ENCODE data around the gene DCAKD.
"Not testable (repeated sequence)": the region's sequence is repeated elsewhere in the genome, so short reads cannot be mapped to it uniquely, and the experiment has no call there.

Gene DCAKD

DNA sequence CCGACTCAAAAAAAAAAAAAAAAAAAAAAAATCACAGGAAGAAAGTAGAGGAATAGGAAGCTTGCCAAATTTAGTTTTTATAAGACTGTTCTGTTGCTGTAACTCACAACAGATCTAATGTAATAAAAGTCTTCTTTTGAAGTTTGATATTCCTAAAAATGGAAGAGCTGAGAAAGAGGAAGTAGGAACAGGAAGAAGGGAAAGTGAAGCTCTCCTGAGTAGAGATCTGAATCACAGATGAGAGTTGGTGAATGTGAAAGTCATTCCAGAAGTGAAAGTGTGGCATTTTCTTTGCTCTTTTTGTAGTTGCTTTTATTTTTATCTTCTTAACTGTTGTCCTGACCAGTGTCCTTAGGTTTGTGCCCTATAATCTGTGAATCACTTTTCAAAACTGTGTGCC lies 11.8 kb upstream of the DCAKD start:
- peak; percentile 54 for DNase-seq

DNA sequence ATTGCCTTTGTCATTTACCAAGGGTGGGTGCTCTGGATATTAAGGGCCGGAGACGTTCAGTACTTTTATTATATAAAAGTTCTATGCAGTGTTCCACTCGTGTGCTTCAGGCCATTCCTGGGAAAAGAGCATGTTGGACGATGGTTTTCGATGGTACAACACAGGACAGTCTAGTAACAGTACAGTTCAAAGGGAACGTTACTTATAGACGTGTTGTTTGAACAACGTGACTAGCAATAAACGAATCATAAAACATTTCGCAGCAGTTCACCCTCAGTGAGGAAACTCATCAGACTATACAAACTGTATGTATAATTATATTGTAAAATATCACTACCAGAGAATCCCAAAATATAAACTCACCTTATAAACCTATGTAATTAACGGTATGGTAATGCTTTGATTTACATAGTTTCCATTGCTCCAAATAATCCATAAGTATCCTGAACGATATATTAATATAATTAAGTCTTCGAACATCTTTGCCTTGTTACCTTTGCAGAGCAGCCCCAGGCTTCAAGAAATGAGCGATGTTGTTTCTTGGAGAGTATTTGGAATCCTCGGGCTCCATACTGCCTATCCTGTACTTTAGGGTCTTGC lies 10.3 kb upstream of the DCAKD start:
- no peak for DNase-seq

DNA sequence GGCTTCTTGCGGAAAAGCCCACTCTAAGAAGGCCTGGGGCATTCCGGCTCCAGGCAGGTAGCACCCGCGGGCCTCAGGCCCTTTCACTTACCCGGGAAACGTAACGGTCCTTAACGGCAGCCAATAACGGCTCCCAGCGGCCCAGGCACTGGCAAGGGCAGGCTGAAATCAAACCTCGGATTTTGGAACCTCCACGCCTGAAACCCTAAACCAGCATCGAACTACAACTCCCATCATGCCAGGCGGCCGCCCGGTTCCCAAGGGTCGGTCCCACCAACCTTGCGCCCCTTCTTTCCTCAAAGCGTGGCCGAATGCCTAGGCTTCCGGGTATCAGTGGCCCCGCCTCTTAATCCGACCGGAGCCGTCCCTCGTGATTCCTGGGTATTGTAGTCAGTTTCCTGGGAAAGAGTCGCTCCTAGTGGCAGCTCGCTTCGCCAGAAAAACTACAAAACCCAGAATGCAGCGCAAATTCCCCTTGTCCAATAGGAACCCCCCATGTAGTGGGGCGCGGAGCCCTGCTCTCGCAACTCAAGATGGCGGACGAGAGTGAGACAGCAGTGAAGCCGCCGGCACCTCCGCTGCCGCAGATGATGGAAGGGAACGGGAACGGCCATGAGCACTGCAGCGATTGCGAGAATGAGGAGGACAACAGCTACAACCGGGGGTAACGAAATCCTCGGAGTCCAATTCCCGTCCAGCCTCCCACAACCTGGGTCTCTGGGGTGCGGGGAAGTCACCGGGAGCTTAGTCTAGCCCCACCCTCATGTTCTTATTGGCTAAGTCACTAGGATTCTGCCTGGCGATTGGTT lies 9.6 kb upstream of the DCAKD start, which contains the start of gene NMT1:
Gene NMT1, plus strand, starts transcription at position 521 of the 809 bp plus-strand sequence. Its CDS starts 13 bp downstream, at position 534.
- peak; percentile 99 for DNase-seq

DNA sequence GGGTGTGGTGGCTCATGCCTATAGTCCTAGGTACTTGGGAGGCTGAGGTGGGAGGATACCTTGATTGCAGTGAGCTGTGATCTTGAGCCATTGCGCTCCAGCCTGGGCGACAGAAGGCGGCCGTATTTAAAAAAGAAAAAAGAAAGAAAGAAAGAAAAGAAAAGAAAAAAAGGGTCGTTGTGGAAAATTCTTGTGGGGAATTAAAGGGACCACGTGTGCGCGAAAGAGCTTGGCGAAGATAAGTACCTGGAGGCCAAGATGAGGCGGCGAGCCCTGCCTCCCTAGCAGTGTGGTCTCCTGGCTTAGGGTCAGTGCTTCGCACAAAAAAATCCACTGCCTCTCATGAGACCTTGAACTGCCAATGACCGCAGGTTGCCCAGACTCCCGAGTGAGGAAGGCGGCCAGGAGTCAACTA lies 9.0 kb upstream of the DCAKD start:
- DNase-seq, result no peak

DNA sequence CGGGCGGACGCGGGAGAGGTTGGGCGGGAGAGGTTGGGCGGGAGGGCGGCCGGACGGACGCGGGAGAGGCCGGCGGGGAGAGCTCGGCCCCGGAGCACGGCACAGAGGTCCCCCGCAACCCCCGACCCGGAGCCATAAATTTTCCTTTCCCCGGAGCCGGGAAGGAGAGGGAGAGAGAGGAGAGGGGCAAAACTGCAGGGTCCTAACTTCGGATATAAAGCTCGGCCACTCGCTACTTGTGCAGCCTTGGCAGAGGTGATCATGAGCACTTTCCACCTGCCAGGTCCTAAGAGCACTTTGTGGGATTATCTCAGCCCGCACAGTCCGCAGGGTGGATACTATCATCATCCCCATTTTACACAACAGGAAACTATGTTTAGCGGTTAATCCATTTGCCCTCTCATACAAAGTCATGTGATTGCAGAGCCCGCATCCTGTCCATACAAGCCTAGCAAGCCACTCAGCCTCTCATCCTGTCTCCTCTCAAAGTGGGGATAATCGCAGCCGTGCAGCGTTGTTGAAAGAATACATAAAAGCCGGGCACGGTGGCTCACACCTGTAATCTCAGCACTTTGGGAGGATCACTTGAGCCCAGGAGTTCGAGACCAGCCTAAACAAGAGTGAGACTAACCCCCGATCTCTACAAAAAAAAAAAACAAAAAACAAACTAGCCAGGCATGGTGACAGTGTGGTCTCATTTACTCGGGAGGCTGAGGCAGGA lies 780 bp upstream of the DCAKD start:
- peak; percentile 88 for DNase-seq

DNA sequence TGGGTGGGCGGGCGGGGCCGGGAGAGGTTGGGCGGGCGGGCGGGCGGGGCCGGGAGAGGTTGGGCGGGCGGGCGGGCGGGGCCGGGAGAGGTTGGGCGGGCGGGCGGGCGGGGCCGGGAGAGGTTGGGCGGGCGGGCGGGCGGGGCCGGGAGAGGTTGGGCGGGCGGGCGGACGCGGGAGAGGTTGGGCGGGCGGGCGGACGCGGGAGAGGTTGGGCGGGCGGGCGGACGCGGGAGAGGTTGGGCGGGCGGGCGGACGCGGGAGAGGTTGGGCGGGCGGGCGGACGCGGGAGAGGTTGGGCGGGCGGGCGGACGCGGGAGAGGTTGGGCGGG lies 254 bp upstream of the DCAKD start:
- DNase-seq, result not testable (repeated sequence)

DNA sequence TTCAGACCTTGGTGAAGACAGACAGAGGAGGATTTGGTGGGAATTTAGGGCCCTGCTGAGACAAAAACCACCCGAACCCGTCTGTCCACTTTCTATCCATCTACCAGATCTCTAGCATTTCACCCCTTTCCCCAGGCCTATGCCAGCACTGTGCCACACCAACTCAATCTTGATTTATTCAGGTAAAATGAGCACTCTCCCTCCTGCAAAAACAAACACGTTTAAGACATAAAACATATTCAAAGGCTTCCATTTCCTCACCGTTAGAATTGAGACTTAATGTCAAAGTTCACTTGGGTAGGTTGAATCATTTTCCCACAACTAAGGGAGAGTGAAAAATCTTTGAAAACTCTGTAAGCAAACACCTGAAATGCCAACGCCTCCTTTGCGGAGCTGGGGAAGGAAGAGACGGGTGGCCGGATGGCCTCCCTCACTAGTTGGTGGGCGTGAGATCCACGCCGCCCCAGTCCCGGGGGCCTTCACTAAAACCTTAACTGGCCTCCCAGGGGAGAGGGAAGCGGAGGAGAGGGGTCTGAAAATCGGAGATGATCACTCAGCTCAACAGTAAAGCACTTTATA lies 862 bp downstream of the DCAKD start:
- DNase-seq, result peak; percentile 54

DNA sequence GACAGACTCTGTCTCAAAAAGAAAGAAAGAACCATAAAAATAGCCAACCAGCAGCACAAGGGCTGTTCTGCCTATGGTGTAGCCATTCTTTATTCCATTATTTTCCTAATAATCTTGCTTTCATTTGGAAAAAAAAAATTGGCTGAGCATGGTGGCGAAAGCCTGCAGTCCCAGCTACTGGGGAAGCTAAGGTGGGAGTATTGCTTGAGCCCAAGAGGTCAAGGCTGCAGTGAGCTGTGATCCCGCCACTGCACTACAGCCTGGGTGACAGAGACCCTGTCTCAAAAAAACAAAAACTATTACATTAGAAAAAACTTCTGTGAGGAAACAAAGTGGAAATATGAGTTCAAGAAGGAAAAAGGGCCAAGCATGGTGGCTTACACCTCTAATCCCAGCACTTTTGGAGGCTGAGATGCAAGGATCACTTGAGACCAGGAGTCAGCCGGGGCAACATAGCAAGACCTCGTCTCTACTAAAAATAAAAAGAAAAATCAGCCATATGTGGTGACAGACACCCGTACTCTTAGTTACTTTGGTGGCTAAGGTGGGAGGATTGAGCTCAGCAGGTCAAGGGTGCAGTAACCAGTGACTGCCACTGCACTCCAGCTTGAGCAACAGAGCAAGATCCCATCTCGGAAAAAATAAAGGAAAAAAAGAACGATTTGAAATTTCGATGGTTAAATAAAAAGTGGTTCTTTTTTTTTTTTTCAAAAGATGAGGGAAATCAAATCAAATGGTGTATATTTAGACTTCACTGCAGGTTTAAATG lies 2.5 kb downstream of the DCAKD start:
- no peak for DNase-seq

DNA sequence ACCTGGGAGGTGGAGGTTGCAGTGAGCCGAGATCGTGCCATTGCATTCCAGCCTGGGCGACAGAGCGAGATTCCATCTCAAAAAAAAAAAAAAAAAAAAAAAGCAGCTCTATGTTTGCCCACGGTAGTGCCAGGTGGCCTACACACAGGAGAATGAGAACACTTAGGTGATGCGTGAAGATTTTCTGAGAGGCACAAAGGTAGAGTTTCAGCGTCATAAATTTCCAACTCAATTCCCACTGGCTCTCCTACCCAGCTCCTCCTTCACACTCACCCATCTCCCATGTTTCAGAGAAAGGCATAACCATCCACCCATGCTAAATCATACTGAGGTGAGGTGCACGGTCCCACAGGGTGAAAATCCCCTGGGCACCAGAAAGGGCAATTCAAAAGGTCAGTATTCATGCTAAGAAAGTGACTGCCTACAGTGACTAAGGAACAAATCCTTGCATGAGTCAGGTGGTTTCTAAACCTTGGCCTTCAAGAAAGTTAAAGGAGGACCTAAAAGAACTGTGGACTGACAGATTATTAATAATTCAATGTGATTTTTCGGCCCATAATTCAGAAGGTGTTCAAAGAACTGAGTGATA lies 4.8 kb downstream of the DCAKD start:
- no peak for DNase-seq

DNA sequence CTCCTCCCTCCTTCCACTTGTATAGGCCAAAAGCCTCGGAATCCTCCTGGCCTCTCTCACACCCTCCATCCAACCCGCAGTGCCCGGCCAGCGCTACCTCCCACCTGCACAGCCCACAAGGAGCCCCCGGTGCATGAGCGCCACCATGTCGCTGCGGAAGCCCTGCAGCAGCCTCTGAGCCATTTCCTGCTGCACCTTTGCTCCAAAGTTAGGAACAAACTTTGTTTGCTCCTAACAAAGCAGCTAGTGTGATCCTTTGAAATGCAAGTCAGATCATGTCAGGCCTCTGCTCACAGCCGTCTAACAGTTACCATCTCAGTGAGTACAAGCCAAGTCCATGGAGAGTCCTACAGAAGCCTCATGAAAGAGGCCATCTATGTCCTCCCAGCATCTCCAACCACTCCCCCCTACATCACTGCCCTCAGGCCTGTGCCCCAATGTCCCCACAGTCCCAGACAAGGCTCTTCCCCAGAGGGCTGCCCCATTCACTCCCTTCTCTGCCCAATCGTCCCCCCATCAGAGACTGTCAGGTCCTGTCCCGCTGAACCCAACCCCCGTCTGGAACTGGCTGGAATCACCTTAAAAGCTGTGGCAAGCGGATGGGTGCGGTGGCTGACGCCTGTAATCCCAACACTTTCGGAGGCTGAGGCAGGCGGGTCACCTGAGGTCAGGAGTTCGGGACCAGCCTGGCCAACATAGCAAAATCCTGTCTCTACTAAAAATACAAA lies 7.5 kb downstream of the DCAKD start:
- DNase-seq, result no peak

DNA sequence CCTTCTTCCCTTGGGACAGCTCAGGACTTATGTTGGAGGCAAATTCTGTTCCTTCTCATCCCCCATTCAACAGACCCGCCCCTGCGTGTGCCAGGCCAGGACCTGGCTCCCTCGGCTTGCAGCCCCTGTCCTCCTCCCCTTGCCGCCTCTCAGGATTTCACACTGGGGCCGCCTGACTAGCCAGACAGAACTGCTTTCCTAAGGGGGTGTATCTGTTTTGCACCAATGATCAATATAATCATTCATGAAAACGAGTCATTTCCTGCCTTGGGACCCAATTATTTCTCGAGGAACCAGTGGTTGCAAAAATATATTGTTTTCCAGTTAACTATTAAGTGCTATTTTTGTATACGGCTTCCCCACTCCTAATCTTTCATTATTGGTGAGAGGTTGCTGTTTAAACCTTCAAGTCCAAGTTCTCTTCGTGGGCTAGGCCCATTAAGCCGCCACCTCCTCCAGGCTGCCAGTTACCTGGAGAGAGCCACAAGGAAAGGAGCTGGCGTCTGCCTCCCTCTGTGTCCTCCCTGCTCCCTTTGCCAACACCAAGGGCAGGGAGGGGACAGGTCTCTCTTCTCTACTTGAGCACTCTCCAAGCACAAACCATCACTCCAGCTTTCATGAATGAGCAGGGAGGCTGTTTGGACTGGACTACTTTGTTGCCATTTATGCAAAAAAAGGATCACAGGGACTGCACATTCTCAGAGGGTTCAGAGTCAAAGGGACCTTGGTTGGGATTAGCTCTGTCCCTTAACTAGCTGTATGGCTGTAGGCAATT lies 8.9 kb downstream of the DCAKD start:
- no peak for DNase-seq

DNA sequence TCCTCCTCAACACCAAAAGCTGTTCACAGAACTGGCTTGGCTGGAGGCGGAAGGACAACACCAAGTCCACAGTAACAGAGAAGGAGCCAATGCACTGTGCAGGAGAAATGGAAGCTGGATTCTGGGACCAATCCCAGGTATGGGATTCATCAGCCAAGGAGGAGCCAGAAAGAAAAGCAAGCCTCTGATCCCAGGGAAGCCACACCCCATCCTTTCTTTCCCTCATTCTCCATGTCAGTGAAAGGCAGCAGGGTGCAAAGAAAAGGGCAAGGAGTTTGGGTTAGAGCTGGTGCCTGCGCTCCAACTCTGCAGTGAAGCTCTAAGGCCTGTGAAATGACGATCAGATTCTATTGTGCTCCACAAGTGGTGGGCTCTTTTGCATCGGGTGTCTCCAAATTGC lies 11.0 kb downstream of the DCAKD start:
- no peak for DNase-seq

DNA sequence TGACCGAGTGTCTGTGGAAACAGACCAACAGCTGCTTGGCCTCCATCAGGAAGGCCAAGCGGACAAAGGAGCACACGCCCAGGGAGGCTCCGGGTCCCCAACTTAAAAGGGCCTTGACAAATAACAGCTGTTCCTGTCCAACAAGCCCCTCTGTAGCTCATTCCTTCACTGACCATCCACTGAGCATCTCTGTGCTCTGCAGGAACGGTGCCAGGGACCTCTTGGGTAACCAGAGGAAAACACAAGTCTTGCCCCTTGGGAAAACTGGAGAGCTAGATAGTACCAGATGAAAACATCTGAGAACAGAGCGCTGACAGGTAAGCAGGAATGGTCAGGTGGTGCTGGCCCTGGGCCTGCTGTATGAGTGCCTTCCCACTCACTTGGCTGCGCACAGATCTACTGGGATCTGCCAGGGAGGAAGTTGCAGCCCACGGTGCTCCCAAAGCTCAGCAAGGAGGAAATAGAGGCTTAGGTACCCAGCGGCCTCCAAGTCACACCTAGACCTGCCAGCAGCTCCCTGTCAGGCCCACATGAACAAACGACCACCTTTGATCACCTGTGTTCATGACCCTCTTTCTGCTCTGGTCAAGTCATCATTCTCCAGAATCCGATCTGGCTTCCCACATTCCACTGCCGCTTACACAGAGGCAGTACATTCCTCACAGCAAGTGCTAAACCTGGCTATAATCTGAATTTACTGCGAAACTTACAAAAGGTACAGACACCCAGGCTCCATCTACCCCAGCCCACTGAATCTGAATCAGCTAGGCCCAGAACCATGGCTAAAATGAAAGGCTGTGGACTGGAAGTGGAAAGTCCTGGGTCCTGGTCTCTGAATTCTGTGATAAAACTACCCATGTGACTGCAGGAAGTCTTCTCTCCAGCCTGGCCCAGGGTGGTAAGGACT lies 12.5 kb downstream of the DCAKD start:
- DNase-seq, result no peak

DNA sequence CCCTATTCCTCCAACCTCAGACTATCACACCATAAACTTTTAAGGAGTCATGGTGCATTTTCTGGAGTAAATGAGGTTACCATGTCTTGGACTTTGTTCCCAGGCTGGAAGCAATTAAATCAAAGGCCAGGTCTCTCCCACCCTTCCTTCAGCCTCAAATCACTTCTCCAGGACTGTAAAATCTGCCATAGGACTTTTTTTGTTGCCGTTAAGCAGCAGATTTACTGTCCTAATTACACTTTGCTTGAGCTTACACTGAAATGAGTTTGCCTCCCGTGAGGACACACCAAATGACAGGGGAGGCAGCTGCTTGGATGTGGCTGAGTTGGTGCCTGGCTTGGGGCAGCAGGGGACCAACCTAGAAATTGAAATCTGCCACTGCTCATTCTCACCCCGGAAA lies 14.7 kb downstream of the DCAKD start:
- DNase-seq, result no peak

DNA sequence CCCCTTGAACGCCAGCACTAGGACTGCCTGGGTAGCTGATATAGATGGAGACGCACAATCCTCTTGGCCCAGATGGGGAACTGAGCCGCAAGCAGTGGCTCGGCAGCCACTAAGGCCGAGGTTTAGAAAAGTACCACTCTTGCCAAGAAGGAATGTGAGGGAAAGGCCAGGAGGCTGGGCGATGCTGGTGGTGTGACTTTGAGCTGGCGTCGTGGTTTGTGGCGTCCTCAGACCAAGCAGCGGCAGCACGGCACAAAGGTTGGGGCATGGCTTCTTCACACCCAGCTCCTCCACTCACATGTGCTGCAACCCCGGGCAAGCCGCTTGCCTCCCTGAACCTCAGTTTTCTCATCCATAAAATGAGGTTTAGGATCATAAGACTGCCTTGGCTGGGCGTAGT lies 15.6 kb downstream of the DCAKD start:
- no peak for DNase-seq

DNA sequence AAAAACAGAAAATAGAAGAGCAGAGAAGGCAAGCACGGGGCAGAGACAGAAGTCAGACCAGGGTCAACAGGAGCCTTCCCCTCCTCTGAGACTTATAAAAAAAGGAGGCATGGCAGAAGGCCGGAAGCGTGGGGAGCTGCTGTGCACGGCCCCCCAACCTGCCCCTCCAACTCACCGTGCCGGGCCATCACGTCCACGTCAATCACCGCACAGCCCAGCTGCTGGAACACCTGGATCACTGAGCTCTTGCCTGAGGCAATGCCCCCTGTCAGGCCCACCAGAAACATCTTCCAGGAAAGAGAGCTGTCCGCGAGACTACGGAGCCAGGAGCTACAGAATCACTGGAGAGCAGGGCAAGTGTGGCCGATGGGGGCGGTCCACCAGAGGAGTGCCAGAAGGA lies 16.8 kb downstream of the DCAKD start:
- no peak for DNase-seq

DNA sequence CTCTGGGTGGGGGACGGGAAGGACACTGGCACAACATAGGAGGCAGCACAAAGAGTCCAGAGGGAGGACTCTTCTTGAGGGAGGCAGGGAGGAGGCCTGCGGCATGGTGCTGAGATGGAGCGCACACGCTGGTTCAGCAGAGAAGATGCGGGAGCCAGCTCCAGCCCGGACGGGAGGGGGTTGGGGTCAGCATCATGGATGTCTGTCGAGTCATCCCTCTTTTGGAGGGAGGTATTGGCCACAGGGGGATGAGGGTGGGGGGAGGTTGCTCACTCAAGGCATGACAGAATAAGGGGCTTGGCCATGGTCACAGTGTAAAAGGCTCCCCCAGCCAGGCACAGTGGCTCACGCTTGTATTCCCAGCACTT lies 19.3 kb downstream of the DCAKD start:
- DNase-seq, result no peak

DNA sequence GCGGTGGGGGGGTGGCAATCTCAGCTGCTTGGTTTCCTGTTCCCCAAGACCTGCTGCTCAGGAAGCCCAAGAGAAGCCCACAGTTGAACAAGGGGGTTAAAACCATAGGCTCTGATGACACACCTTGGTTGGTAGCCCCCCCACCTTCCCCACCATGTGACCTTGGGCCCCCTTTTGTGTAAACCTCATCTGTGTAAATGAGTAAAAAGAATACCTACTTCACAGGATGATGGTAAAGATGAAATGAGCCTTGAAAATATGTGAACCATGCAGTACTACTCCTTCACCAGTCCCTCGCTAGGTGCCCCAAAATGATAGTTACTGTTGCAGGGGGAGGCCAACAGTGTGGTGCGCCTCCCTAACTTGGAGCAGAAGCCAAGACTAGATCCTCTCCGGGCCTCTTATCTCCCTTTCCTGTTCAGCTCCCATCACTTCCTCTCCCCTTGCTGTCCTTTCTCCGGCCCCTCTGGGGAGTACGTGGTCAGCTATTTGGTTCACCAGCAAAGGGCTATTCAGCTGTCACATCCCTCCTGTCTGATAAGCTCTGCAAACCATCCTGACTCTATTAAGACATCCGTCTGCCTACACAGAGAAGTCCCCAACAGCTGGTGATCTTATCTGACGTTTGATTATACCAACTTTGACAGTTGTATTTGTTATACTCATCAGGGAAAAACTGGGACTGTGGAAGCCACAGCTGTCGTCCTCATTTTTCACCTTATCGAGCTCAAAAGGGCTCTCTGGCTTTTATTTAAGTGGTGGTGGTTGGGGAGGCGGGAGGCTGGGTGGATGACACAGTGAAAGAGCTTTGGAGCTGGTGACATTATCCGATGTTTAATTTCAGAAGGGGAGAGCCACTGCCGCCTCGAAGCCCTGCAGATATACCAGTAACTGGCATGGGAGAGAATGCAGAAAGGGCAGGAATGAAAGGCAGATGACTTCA lies 19.9 kb downstream of the DCAKD start:
- no peak for DNase-seq

DNA sequence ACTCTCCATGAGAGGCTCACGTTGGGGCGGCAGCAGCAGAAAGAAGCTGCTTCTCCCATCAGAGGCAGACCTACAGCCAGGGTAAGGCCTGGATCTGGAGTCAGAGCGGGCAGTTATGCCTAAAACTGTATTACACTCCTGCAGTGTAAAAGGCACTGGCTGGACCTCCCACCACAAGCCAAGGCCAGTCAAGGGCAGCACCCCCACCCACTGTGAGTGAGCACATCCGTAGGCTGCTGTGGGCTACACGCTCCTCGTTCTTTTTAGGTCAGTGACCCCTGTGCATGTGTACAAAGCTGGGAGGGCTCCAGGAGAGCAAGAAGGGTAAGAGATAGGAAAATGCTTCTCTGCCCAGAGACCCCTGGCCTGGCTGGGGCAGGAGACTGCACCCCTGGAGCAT lies 20.7 kb downstream of the DCAKD start:
- no peak for DNase-seq
